Esophagus mucosa (tissue), 1 donor: ENCODE data around the gene CTDSPL. TPM values are rescaled to one million over a fixed set of nuclear protein-coding genes. Genes with fewer than 3 reads are reported as not detected.
"Not testable (repeated sequence)": the region's sequence is repeated elsewhere in the genome, so short reads cannot be mapped to it uniquely, and the experiment has no call there.

Source experiments
- ATAC-seq: fragments of 200-7000 bp; cut with Tn5 transposase; one replicate; pipeline ENCODE4 v1.9.1; 2020
- total RNA-seq: library from RNA; stranded (reverse); gene quantifications from one replicate; pipeline ENCODE4 v1.2.4, GENCODE V29; 2023
- donor health status: DM: yes; HTN: yes; CAD: no.

CTDSPL gene
- total RNA-seq, 1 donor from 2014 or later = 27.2 TPM

GRCh38 chr3:37968813-37969595 lies 107.3 kb downstream of the CTDSPL start:
- no peak for ATAC-seq

GRCh38 chr3:37969596-37970100 lies 108.0 kb downstream of the CTDSPL start:
- peak; percentile 22 for ATAC-seq

- ATAC-seq = no peak
Measured at GRCh38 chr3:37970802-37971201, 109.1 kb downstream of the CTDSPL start.

- no peak for ATAC-seq
Measured at GRCh38 chr3:37971467-37971866, 109.8 kb downstream of the CTDSPL start.

GRCh38 chr3:37972056-37972455 lies 110.4 kb downstream of the CTDSPL start:
- ATAC-seq = not testable (repeated sequence)

- no peak for ATAC-seq
Measured at GRCh38 chr3:37973246-37974054, 111.8 kb downstream of the CTDSPL start.

- peak; percentile 86 for ATAC-seq
Measured at GRCh38 chr3:37974121-37975083, 112.7 kb downstream of the CTDSPL start.

GRCh38 chr3:37979541-37980461 lies 118.1 kb downstream of the CTDSPL start:
- no peak for ATAC-seq

- ATAC-seq = no peak
Measured at GRCh38 chr3:37980462-37981347, 119.0 kb downstream of the CTDSPL start.

- peak; percentile 52 for ATAC-seq
Measured at GRCh38 chr3:37981348-37981664, 119.6 kb downstream of the CTDSPL start.

GRCh38 chr3:37982331-37982730 lies 120.7 kb downstream of the CTDSPL start:
- no peak for ATAC-seq

- ATAC-seq = peak; percentile 60
Measured at GRCh38 chr3:37984051-37984450, 122.4 kb downstream of the CTDSPL start.

- no peak for ATAC-seq
Measured at GRCh38 chr3:37984596-37984995, 122.9 kb downstream of the CTDSPL start.

- peak; percentile 16 for ATAC-seq
Measured at GRCh38 chr3:37985637-37986320, 124.1 kb downstream of the CTDSPL start.

- peak; percentile 79 for ATAC-seq
Measured at GRCh38 chr3:37986479-37987314, 125.0 kb downstream of the CTDSPL start.

GRCh38 chr3:37987315-37987697 lies 125.6 kb downstream of the CTDSPL start:
- ATAC-seq = no peak

- no peak for ATAC-seq
Measured at GRCh38 chr3:37987751-37988179, 126.1 kb downstream of the CTDSPL start.

GRCh38 chr3:37988376-37988775 lies 126.7 kb downstream of the CTDSPL start:
- not testable (repeated sequence) for ATAC-seq
